ENCODE measurements around the gene BTBD19. TPM values are rescaled to one million over a fixed set of nuclear protein-coding genes. Genes with fewer than 3 reads are reported as not detected.

BTBD19 gene
- total and polyA plus RNA-seq, 2 of the 8 experiments (the other 6 are each of a cell fraction or from before 2014, with no cell fraction given), result 1.1 TPM

DNA sequence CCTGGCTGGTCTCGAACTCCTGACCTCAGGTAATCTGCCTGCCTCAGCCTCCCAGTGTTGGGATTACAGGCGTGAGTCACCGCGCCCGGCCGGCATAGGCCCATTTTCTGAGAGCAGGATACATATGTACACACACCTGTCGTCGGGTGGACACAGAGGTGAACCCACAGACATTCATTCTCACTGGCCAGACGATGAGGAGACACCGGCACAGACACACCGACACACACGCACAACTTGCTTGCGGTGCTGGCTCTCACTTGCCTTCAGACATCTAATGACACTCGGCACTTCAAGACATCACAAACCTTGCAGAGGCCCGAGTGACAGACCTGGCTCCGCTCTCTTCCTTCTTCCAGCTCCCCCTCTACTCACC lies 34.2 kb downstream of the BTBD19 start (continued):
- no peak for TF ChIP-seq BACH1 (IDR thresholded peaks at IDR 0.05; ENCODE audit: low read length)
- TF ChIP-seq TAF7 (optimal IDR thresholded peaks at IDR 0.05; ENCODE audit: borderline replicate concordance, low read depth, low read length), result no peak
- TF ChIP-seq, protein P1, sequence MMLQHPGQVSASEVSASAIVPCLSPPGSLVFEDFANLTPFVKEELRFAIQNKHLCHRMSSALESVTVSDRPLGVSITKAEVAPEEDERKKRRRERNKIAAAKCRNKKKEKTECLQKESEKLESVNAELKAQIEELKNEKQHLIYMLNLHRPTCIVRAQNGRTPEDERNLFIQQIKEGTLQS (IDR thresholded peaks at IDR 0.05; ENCODE audit: insufficient read depth, low read depth, low read length), result no peak

Data from H1 (cell line).